HepG2 (cell line): Measurements from ENCODE around the gene EARS2. TPM values are rescaled to one million over a fixed set of nuclear protein-coding genes. Genes with fewer than 3 reads are reported as not detected.

Experiments
- BRF2 ChIP-seq: sonication (generic); formaldehyde crosslinking; IDR thresholded peaks from 2 replicates; pipeline ENCODE4 v1.8.1; 2022; ENCODE audit warnings: mild to moderate bottlenecking, missing genetic modification reagents
- POGK ChIP-seq: sonication (generic); formaldehyde crosslinking; conservative IDR thresholded peaks from 2 replicates; pipeline ENCODE4 v1.8.0; 2022; ENCODE audit warnings: mild to moderate bottlenecking, moderate library complexity, missing genetic modification reagents
- POGZ ChIP-seq: sonication (generic); formaldehyde crosslinking; IDR thresholded peaks from 2 replicates; pipeline ENCODE4 v1.4.0; 2020; ENCODE audit warnings: mild to moderate bottlenecking, missing genetic modification reagents
- POLR2A ChIP-seq, 2 experiments: IDR thresholded peaks; 2 replicates each; pipeline ENCODE4 v1.6.1; 2011; ENCODE audit warnings: low read depth in 2 of 2, low read length in 2 of 2, mild to moderate bottlenecking in 1 of 2, moderate library complexity in 1 of 2; ENCODE audit not compliant: insufficient read depth in 1 of 2
- USF2 ChIP-seq, 2 experiments: sonication (generic) in 1 of 2; formaldehyde crosslinking in 1 of 2; IDR thresholded peaks; 2 replicates each; pipeline versions ENCODE4 v1.5.1 to v1.6.1; 2011 to 2020; ENCODE audit warnings: borderline replicate concordance in 1 of 2, low read depth in 1 of 2, low read length in 1 of 2, mild to moderate bottlenecking in 1 of 2, missing genetic modification reagents in 1 of 2, moderate library complexity in 1 of 2
- ZBTB33 ChIP-seq: sonication (generic); formaldehyde crosslinking; IDR thresholded peaks from 2 replicates; pipeline ENCODE4 v1.4.0; 2020; ENCODE audit warnings: missing genetic modification reagents
- ZNF3 ChIP-seq: IDR thresholded peaks from 2 replicates; pipeline ENCODE4 v1.7.0; 2017; ENCODE audit warnings: inconsistent platforms
- ZNF580 ChIP-seq: IDR thresholded peaks from 2 replicates; pipeline ENCODE4 v1.6.1; 2016; ENCODE audit warnings: low read depth, borderline replicate concordance
- ZNF660 ChIP-seq: sonication (generic); formaldehyde crosslinking; IDR thresholded peaks from 2 replicates; pipeline ENCODE4 v1.5.1; 2020; ENCODE audit warnings: mild to moderate bottlenecking, low read depth, missing genetic modification reagents, borderline replicate concordance
- ZNF670 ChIP-seq: sonication (generic); formaldehyde crosslinking; IDR thresholded peaks from 2 replicates; pipeline ENCODE4 v1.8.0; 2022; ENCODE audit warnings: mild to moderate bottlenecking, missing genetic modification reagents, borderline replicate concordance
- ZNF740 ChIP-seq: sonication (generic); formaldehyde crosslinking; IDR thresholded peaks from 2 replicates; pipeline ENCODE4 v1.4.0; 2020; ENCODE audit warnings: missing genetic modification reagents
- ZNF746 ChIP-seq: sonication (generic); formaldehyde crosslinking; IDR thresholded peaks from 2 replicates; pipeline ENCODE4 v1.8.0; 2022; ENCODE audit warnings: mild to moderate bottlenecking, missing genetic modification reagents
- polyA plus RNA-seq, 8 experiments: library from polyadenylated mRNA; depleted of rRNA in 3 of 8; stranded (reverse) in 7 of 8; unstranded in 1 of 8; fragments of >200 nt; fragmentation: Illumina TruSeq in 4 of 8; extraction: Trizol in 4 of 8; gene quantifications; 2 replicates each; pipeline versions ENCODE4 v1.2.1 to v1.2.3, GENCODE V29; 2011 to 2016; ENCODE audit warnings: low read depth in 4 of 8, missing spikeins in 1 of 8, mixed read lengths in 1 of 8; ENCODE audit not compliant: insufficient read depth in 1 of 8
- total RNA-seq, 5 experiments: library from RNA; depleted of rRNA; stranded (reverse); fragments of >200 nt; fragmentation: Illumina TruSeq; extraction: Trizol; gene quantifications; 2 replicates each; pipeline ENCODE4 v1.2.3, GENCODE V29; 2016; ENCODE audit warnings: low read depth in 1 of 5
- TF ChIP-seq, protein P1 (sequence below): sonication (generic); formaldehyde crosslinking; IDR thresholded peaks from 2 replicates; pipeline ENCODE4 v1.5.0; 2020; ENCODE audit warnings: missing genetic modification reagents
- TF ChIP-seq, protein P2 (sequence below): sonication (generic); formaldehyde crosslinking; IDR thresholded peaks from 2 replicates; pipeline ENCODE4 v1.5.1; 2020; ENCODE audit warnings: mild to moderate bottlenecking, missing genetic modification reagents, moderate library complexity
- TF ChIP-seq, protein P3 (sequence below): IDR thresholded peaks from 2 replicates; pipeline ENCODE4 v1.6.1; 2018; ENCODE audit warnings: missing genetic modification reagents, mild to moderate bottlenecking, missing compliant biosample characterization

Gene EARS2
- total and polyA plus RNA-seq, 2 of the 13 experiments (the other 11 are each of a cell fraction or from before 2014, with no cell fraction given), result 49.4 to 80.4 TPM

- TF ChIP-seq, protein P1, sequence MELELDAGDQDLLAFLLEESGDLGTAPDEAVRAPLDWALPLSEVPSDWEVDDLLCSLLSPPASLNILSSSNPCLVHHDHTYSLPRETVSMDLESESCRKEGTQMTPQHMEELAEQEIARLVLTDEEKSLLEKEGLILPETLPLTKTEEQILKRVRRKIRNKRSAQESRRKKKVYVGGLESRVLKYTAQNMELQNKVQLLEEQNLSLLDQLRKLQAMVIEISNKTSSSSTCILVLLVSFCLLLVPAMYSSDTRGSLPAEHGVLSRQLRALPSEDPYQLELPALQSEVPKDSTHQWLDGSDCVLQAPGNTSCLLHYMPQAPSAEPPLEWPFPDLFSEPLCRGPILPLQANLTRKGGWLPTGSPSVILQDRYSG, result no peak
- TF ChIP-seq ZNF3 (CRISPR knock-in tag), result no peak
- TF ChIP-seq, protein P2, sequence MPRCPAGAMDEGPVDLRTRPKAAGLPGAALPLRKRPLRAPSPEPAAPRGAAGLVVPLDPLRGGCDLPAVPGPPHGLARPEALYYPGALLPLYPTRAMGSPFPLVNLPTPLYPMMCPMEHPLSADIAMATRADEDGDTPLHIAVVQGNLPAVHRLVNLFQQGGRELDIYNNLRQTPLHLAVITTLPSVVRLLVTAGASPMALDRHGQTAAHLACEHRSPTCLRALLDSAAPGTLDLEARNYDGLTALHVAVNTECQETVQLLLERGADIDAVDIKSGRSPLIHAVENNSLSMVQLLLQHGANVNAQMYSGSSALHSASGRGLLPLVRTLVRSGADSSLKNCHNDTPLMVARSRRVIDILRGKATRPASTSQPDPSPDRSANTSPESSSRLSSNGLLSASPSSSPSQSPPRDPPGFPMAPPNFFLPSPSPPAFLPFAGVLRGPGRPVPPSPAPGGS (CRISPR knock-in tag), result 0 out of 2 replicates have a peak, but pooled peaks have one; percentile 18
- no peak for TF ChIP-seq ZNF670
- TF ChIP-seq ZNF660 (CRISPR knock-in tag), result no peak
- no peak for TF ChIP-seq BRF2 (CRISPR knock-in tag)
- TF ChIP-seq ZBTB33 (CRISPR knock-in tag), result 0 out of 2 replicates have a peak, but pooled peaks have one; percentile 12
- TF ChIP-seq POGZ (CRISPR knock-in tag), result no peak
- no peak for TF ChIP-seq ZNF746 (CRISPR knock-in tag)
- 0 out of 2 replicates have a peak, but pooled peaks have one; percentile 17 for TF ChIP-seq POGK (CRISPR knock-in tag)
- no peak for TF ChIP-seq USF2 (IDR thresholded peaks at IDR 0.05; ENCODE audit: low read depth, low read length)
- no peak for TF ChIP-seq USF2 (CRISPR knock-in tag; IDR thresholded peaks at IDR 0.05; ENCODE audit: borderline replicate concordance)
- TF ChIP-seq, protein P3, sequence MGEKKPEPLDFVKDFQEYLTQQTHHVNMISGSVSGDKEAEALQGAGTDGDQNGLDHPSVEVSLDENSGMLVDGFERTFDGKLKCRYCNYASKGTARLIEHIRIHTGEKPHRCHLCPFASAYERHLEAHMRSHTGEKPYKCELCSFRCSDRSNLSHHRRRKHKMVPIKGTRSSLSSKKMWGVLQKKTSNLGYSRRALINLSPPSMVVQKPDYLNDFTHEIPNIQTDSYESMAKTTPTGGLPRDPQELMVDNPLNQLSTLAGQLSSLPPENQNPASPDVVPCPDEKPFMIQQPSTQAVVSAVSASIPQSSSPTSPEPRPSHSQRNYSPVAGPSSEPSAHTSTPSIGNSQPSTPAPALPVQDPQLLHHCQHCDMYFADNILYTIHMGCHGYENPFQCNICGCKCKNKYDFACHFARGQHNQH, result 0 out of 2 replicates have a peak, but pooled peaks have one; percentile 29
- no peak for TF ChIP-seq POLR2A (IDR thresholded peaks at IDR 0.05; ENCODE audit: insufficient read depth in 1 of 2, low read depth in 2 of 2, low read length in 2 of 2)
- TF ChIP-seq ZNF740 (CRISPR knock-in tag), result no peak
- no peak for TF ChIP-seq ZNF580 (CRISPR knock-in tag)
Measured at GRCh38 chr16:23508589-23509440, 48.3 kb downstream of the EARS2 start (continued).
